ENCODE results near the gene PODXL.

PODXL gene

DNA sequence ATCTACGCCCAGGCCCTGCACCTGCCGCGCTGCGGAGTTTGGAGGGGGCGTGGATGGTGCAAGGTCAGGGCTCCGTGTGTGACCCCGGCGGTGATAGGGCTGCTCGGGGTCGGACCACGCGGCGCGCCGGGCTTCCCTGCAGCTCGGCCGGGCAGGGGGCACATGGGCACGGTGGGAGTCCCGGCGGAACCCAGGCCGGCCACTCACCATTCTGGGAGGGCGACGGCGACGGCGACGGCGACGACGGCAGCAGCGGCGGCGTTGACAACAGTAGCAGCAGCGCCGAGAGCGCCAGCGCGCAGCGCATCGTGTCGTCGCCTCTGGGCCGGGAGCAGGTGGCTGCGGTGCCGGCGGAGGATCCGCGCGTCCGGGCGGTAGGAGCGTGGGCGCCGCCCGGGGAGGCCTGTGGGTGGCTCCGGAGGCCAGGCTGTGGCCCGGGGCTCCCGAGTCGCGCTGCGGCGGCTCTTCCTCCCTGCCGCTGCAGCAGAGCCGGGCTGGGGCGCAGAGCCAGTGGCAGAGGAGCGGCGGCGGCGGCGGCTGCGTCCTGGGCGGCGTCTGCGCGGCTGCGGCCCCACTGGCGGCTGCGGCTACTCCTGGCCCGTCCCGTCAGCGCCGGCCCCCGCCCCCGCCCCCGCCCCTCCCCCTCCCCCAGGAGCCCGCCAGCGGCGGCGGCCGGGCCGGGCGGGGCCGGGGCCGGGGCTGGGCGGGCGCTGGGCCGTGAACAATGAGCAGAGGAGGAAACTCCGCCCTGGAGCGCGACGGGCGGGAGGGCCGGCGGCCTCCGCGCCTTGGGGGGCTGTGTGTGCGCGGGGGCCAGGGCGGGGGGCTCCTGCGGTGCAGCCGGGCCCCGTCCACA lies at the start of gene PODXL:
Gene PODXL (minus strand): TSS at position 576 of the 856 bp plus-strand sequence. CDS start 269 bp downstream, at position 307.
- peak; percentile 54 for DNase-seq

GRCh38 chr7:131605280-131605878 lies 49.0 kb upstream of the PODXL start:
- DNase-seq: no peak

DNA sequence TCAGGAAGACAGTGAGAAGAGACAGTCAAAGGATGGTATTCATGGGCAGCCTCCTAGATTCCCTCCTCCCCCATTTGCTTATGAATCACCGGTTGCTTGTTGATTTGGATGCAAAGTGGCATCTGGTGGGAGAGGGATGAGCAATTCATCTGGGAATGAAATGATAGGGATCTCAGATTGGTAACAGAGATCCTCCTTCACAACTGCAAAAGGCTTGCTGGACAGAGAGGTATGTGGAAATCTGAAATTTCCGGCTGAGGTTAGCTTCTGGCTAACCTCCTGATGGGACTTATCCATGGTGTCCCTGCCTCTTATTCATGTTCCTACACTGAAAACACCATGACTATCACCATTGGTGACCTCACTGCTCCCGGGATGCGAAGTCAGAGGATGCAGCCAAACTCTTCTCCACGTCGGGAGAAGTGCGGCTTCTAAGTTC lies 48.4 kb upstream of the PODXL start:
- peak; percentile 51 for DNase-seq

DNA sequence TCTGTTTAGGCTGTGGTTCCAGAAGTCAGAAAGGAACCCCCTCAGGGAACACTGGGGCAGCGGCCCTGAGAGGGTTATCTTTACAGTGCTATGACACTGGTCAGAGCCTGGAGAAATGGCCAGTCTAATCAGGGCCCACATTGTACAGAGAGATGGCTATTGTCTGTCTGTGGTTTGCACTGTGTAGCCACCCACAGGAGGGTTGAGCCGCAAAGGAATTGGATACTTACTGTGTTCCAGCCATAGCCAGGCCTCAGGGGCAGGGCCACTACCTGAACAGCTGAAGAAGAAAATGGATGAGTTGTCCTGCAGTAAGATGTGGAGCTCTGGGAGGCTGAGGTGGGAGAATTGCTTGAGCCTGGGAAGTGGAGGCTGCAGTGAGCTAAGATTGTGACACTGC lies 47.5 kb upstream of the PODXL start:
- DNase-seq: no peak

DNA sequence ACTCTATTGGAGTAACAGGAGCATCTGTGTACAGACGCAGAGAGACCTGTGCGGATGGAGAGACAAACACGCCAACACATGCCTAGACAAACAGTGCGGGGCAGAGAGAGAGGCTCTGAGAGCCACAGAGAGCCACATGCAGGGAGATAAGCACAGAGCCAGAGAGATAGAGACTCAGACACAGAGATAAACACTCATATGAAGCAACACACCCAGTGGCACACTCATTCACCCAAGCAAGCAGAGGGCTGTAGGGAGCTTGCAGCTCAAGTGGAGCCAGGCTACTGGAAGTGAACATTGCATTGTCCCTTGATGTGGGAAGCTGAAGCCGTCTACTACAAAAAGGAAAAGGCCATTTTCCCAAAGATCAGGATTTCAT lies 46.6 kb upstream of the PODXL start:
- peak; percentile 61 for DNase-seq

DNA sequence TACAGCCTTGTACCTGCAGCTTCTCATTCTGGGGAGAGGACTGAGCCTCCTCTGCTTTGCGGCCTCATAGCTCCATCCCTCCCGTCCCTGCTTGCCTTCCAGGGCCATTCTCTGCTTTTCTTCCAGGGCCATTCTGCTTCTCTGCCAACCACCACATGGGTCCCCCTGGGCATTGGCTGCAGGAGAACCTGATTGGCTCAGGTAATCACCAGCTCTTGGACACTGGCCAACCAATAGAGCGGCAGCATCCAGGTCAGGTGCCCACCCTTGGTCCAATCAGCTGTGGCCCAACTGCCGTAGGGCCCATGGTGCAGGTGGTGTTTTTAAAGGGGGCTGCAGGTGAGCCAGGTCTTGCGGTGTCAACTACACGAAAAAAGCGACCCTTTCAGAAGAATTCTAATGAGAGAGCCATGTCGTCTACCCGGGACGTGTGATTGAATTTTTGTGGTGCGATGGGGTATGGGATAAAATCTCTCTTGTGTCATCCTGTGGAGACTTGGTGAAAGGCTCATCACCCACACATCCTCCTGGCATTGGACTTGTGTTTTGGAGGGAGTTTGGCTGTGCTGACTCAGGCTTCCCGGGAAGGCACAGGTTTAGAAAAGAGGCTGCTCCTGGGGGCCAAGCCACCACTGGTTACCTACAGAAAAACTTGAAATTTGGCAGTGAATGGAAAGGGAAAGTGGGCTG lies 46.0 kb upstream of the PODXL start:
- DNase-seq: peak; percentile 23

- DNase-seq: no peak
These were observed 43.9 kb upstream of the PODXL start for GRCh38 chr7:131600085-131600881.

DNA sequence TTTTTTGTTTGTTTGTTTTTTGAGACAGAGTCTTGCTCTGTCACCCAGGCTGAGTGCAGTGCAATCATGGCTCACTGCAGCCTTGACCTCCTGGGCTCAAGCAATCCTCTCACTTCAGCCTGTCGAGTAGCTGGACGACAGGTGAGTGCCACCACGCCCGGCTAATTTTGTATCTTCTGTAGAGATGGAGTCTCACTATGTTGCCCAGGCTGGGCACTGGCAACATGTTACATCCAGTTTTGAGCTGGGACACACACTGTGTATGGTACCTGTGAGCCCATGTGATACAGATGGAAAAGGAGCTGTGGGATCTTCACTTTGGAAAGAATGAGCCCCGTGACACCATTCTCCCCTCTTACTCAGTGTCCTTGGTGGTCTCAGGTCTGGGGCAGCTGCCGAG lies 40.4 kb upstream of the PODXL start:
- no peak for DNase-seq

DNA sequence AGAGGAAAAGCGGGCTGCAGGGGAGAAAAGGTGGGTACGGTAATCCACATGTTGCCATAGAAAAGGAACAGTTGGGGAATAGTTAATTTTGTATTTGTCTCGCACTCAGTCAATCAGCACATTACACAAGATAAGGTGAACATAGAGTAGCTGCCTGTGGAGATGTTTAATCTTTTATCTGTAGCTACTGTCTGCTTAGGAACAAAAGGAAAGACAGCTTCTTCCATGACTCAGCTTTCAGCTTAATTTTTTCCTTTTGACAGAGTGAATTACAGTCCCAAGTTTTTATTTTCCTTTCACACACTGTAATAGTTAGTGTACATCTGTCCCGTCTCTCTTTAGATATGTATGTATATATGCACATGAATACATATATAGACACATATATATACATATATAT lies 39.3 kb upstream of the PODXL start:
- DNase-seq: no peak

DNA sequence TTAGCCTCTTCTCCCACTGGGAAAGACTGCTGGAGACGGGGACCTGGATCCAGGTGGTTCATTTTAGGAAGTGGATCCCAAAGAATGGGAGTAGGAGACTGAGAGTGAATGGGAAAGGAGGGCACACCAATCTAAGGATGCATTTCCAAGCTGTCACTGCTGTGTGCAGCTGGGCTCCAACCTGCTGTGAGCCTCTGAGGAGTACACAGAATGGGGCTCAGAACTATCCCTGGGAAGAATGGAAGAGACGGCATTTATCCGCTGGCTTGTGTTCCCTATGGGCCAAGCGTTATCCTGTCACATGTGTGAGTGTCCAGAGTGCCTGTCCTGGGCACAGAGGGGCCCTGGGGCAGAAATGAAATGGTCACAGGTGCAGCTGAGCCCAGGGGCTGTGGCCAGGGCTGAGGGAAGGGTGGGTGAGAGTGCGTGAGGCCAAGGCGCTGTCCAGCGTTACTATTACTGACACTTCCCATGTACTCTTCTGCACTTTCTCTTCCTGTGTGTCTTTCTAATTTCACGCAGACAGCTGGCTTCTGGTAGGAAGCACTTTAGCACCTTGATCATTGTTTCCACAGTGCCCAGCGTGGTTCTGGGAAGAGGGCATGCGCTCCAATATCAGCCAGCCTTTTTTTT lies 35.4 kb upstream of the PODXL start:
- no peak for DNase-seq

DNA sequence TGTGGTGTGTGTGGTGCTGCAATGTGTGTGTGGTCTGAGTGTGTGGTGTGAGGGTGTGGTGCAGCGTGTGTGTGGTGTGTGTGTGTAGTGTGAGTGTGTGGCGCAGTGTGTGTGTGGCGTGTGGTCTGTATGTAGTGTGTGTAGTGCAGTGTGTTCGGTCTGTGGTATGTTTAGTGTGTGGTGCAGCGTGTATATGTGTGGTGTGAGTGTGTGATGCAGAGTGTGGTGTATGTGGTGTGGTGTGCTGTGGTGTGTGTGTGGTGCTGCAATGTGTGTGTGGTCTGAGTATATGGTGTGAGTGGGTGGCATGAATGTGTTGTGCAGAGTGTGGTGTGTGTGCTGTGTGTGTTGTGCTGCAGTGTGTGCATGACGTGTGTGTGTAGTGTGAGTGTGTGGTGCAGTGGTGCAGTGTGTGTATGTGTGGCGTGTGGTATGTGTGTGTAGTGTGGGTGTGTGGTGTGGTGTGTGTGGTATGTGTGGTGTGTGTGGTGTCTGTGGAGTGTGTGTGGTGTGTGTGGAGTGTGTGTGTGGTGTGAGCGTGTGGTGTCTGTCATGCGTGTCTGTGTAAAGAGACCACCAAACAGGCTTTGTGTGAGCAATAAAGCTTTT lies 31.0 kb upstream of the PODXL start:
- DNase-seq: no peak

DNA sequence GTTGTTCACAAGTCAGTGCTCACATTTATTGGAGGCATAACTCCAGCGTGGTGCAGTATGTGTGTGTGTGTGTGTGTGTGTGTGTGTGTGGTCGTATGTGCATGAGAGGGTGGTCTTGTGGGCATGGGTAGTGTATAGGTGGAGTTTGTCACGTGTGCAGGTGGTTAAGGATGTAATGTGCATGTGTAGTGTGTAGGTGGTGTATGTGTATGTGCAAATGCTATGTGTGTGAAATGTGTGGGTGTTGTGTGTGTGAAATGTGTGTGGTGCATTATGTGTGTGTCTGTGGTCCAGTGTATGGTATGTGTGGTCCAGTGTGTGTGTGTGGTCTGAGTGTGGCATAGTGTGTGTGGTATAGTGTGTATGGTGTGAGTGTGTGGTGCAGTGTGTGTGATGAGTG lies 30.3 kb upstream of the PODXL start:
- DNase-seq: no peak

- no peak for DNase-seq
These were observed 29.8 kb upstream of the PODXL start for GRCh38 chr7:131586259-131586658.

DNA sequence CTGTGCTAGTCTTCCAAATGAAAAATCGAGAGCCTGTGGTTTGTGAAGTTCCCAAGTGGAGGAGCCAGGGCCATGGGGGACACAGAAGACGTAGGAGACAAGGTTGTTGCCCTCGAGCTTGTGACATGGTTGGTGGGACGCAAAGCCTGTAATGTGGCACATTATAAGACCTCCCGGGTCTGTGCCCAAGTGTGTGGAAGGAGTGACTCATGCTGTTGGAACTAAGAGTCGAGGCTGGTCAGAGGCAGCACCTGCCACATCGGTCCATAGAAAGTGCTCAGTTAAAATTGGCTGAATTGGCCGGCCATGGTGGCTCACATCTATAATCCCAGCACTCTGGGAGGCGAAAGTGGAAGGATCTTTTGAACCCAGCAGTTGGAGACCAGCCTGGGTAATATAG lies 27.0 kb upstream of the PODXL start:
- no peak for DNase-seq

- DNase-seq: no peak
These were observed 25.0 kb upstream of the PODXL start for GRCh38 chr7:131581241-131582051.

DNA sequence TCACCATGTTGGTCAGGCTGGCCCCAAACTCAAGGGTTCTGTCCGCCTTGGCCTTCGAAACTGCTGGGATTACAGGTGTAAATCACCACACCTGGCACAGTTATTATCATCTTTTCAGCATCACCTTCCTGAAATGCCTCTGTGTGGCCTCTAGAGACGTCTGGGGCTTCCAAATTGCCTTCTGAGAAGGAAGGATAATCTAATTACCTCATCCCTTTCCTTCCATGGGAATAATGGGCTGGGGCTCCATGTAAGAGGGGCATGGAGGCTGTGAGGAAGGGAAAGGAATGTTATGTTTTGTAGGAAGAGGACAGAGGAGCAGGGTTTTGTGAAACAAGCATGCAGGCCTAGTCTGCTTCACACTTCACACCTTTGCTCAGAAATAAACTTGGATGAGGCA lies 22.2 kb upstream of the PODXL start:
- DNase-seq: no peak

GRCh38 chr7:131574741-131575140 lies 18.3 kb upstream of the PODXL start:
- no peak for DNase-seq

DNA sequence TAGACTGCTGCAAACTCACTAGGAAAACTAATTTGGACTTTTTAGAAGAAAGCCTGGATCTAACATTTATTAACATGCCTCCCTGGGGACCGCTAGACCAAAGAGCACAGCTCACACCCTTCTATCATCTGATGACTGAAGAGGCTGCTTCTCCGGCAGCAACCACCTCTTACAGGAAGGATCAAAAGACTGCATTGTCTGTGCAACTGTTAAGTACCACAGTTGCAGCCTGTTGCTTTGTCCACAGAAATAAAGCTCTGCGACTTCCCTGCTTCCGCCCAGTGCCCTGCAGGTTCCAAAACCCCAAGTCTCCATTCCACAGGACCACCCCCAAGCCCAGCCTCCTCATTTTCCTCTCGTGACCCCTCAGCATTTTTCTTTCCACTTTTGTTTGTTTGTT lies 14.0 kb upstream of the PODXL start:
- no peak for DNase-seq

- no peak for DNase-seq
These were observed 12.5 kb upstream of the PODXL start for GRCh38 chr7:131568970-131569369.

DNA sequence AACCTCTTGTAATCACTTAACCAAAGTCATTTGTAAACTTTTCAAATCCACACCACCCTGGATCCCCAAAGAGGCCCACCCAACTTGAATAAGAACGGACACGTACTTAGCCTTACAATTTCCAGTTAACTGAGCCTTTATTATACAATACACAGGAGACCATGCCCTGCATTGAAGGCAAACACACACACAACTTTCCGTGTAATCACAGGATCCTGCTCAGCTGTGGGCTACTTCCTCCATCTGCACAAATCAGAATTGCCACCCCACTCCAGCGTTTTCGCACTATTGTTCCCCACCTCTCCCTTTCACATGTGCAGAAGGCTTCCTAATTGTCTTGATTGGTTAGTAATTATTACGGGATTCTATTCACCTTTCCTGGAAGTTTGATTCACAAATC lies 12.1 kb upstream of the PODXL start:
- DNase-seq: no peak

GRCh38 chr7:131564640-131565039 lies 8.2 kb upstream of the PODXL start:
- DNase-seq: no peak

Measured in NCI-H1694 treated with DMSO at 0.1 percent for 48 hours (cell line).